Vagina (tissue), 2 donors: Measurements from ENCODE around the gene TINCR.

Source experiments
- CTCF ChIP-seq, 3 experiments: fragments of 450-650 bp in 2 of 3; fragments of 200-600 bp in 1 of 3; sonication (generic) in 1 of 3; IDR thresholded peaks; one replicate each; pipeline ENCODE4 v1.5.1; 2017 to 2019; ENCODE audit warnings: antibody characterized with exemption in 3 of 3, mild to moderate bottlenecking in 2 of 3, moderate library complexity in 2 of 3
- POLR2A ChIP-seq, 2 donors: fragments of 450-650 bp; IDR thresholded peaks; one replicate each; pipeline ENCODE4 v1.6.1; 2017; ENCODE audit warnings: antibody characterized with exemption in 2 of 2, mild to moderate bottlenecking in 2 of 2, moderate library complexity in 2 of 2
- POLR2AphosphoS5 ChIP-seq, 2 donors: sonication (generic); formaldehyde crosslinking; IDR thresholded peaks; one replicate each; pipeline ENCODE4 v1.9.0; 2017; ENCODE audit warnings: antibody characterized with exemption in 2 of 2, mild to moderate bottlenecking in 2 of 2, low read depth in 1 of 2; ENCODE audit not compliant: insufficient read depth in 1 of 2

- TF ChIP-seq POLR2AphosphoS5 (IDR thresholded peaks at IDR 0.05; ENCODE audit: insufficient read depth in 1 of 2, low read depth in 1 of 2): no peak
- no peak for TF ChIP-seq POLR2A (IDR thresholded peaks at IDR 0.05)
- TF ChIP-seq CTCF (IDR thresholded peaks at IDR 0.05): no peak
Observed at GRCh38 chr19:5557691-5558090, 10.1 kb downstream of the TINCR start.
